GM23248 (cell line): Measurements from ENCODE around the gene STXBP4. TPM values are rescaled to one million over a fixed set of nuclear protein-coding genes. Genes with fewer than 3 reads are reported as not detected.

Source experiments
- DNase-seq: peaks from one replicate; pipeline ENCODE4 v3.0.0-alpha.2; 2015
- H2AFZ ChIP-seq: fragments of 200-600 bp; sonication (generic); 2 replicates; pipeline ENCODE4 v1.6.1; 2016; ENCODE audit warnings: antibody characterized with exemption
- H3F3A ChIP-seq: fragments of 200-600 bp; sonication (generic); 2 replicates; pipeline ENCODE4 v1.6.1; 2016; ENCODE audit warnings: mild to moderate bottlenecking, antibody characterized with exemption, mixed run types; ENCODE audit not compliant: insufficient read depth
- H3K27ac ChIP-seq: fragments of 200-600 bp; sonication (generic); 2 replicates; pipeline ENCODE4 v1.5.1; 2016; ENCODE audit warnings: mild to moderate bottlenecking
- H3K27me3 ChIP-seq: fragments of 200-600 bp; sonication (generic); replicated peaks from 2 replicates; pipeline ENCODE4 v1.6.1; 2016; ENCODE audit warnings: mild to moderate bottlenecking; ENCODE audit not compliant: insufficient read depth
- H3K36me3 ChIP-seq: fragments of 200-600 bp; sonication (generic); 2 replicates; pipeline ENCODE4 v1.6.1; 2016; ENCODE audit warnings: low read depth, mild to moderate bottlenecking
- H3K4me1 ChIP-seq: fragments of 200-600 bp; sonication (generic); 2 replicates; pipeline ENCODE4 v1.6.1; 2016; ENCODE audit warnings: mild to moderate bottlenecking; ENCODE audit not compliant: insufficient read depth
- H3K4me2 ChIP-seq: fragments of 200-600 bp; sonication (generic); one replicate; pipeline ENCODE4 v1.6.1; 2016; ENCODE audit warnings: mild to moderate bottlenecking; ENCODE audit not compliant: unreplicated experiment
- H3K4me3 ChIP-seq: fragments of 200-600 bp; sonication (generic); 2 replicates; pipeline ENCODE4 v1.5.1; 2016; ENCODE audit warnings: mild to moderate bottlenecking
- H3K79me2 ChIP-seq: fragments of 200-600 bp; sonication (generic); 2 replicates; pipeline ENCODE4 v1.6.1; 2016; ENCODE audit warnings: mild to moderate bottlenecking; ENCODE audit not compliant: insufficient read depth
- H3K9ac ChIP-seq: fragments of 200-600 bp; sonication (generic); 2 replicates; pipeline ENCODE4 v1.6.1; 2016; ENCODE audit warnings: mild to moderate bottlenecking
- H3K9me2 ChIP-seq: fragments of 200-600 bp; sonication (generic); 2 replicates; pipeline ENCODE4 v1.6.1; 2016; ENCODE audit warnings: mixed run types, mild to moderate bottlenecking, moderate library complexity; ENCODE audit not compliant: insufficient read depth
- H3K9me3 ChIP-seq: fragments of 200-600 bp; sonication (generic); one replicate; pipeline ENCODE4 v1.6.1; 2017; ENCODE audit warnings: low read depth
- H4K20me1 ChIP-seq: fragments of 200-600 bp; sonication (generic); 2 replicates; pipeline ENCODE4 v1.6.0; 2016; ENCODE audit not compliant: insufficient read depth
- EZH2 ChIP-seq: fragments of 200-600 bp; sonication (generic); IDR thresholded peaks from 2 replicates; pipeline ENCODE4 v1.6.1; 2018; ENCODE audit warnings: antibody characterized with exemption, mild to moderate bottlenecking; ENCODE audit not compliant: insufficient read depth, poor library complexity, severe bottlenecking
- EZH2phosphoT487 ChIP-seq: fragments of 200-600 bp; sonication (generic); IDR thresholded peaks from 2 replicates; pipeline ENCODE4 v1.6.1; 2018; ENCODE audit warnings: antibody characterized with exemption, moderate library complexity, mild to moderate bottlenecking, low read depth; ENCODE audit not compliant: insufficient read depth
- WGBS, 2 experiments: methylation state at CpG; one replicate each; pipeline ENCODE4 v1.1.6; 2015 to 2017; ENCODE audit warnings: low lambda C conversion rate in 2 of 2, low coverage in 1 of 2; ENCODE audit errors: missing lambda C conversion rate in 2 of 2; 5-methylcytosine and 5-hydroxymethylcytosine counted together
- in situ Hi-C: fragments of 300-500 bp; cut with MboI; formaldehyde crosslinking; loops from 2 replicates; pipeline ENCODE4 v1.15.0; 2020
- polyA plus RNA-seq: library from polyadenylated mRNA; unstranded; fragments of >200 nt; fragmentation: Nextera tagmentation; extraction: Ambion mirVana; gene quantifications from 2 replicates; pipeline ENCODE4 v1.2.1, GENCODE V29; 2016
- total RNA-seq: library from RNA; depleted of rRNA; stranded (reverse); fragments of >200 nt; shearing (Covaris generic); gene quantifications from 2 replicates; pipeline ENCODE4 v1.2.3, GENCODE V29; 2014

Gene STXBP4
- total and polyA plus RNA-seq, 2 experiments from 2014 or later: 5.9 to 8.7 TPM

DNA sequence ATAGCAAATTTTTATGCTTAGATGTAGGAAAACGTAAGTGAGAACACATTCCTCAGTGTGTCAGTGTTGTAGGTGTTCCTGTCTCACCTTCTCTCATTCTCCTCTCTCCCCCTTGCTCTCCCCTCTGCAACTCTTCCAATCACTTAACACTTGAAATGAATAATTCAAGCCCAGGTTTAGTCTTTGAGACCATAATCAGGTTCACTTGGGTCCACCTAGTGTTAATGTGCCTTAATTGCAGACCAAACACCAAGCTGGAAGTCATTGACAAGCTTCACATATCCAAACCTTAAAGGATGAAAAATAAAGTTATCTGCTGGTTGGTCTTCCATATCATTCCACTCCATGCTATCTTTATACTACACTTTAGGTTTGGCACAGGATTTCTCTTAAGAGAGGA, 37.0 kb downstream of the STXBP4 start:
- WGBS, 2 experiments: 86 to 97% methylated on average over 1 of the region's 1 CpG
- H3K79me2 ChIP-seq: no peaks in the 10 kb centered on the region
- in situ Hi-C loops: no loop called here
- peaks cover 8% of the 10 kb centered on the region; the same call in 1 of the 2 replicates for H3K36me3 ChIP-seq
- H3F3A ChIP-seq: no peaks in the 10 kb centered on the region
- TF ChIP-seq EZH2: no peak
- no peak for TF ChIP-seq EZH2phosphoT487
- no peak overlapping the region for H3K27ac ChIP-seq
- H2AFZ ChIP-seq: no peak overlapping the region
- no peaks in the 10 kb centered on the region for H3K9me3 ChIP-seq
- H3K9me2 ChIP-seq: no peaks in the 10 kb centered on the region
- H3K4me1 ChIP-seq: no peaks in the 10 kb centered on the region
- no peak overlapping the region for H3K9ac ChIP-seq
- H4K20me1 ChIP-seq: no peaks in the 10 kb centered on the region
- no peak overlapping the region for H3K4me3 ChIP-seq
- no peak overlapping the region for H3K4me2 ChIP-seq
- DNase-seq: peak; percentile 13
- no peaks in the 10 kb centered on the region for H3K27me3 ChIP-seq

DNA sequence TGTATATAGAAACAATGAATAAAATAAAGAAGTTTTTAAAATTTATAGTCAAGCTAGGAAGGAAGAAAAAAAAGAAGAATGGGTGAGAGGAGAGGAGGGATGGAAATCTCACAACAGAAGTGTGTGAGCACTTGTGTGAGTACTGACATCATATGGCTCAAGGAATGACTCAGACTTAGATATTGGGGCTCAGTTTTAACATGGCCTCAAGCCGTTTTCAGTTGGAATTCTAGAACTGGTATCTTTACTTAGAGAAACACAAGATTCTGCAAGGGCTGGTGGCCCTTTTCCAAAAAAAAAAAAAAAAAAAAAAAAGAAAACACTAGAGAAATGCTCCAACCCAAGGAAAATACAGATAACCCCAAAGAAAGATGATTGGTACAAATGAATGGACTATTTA, 55.1 kb downstream of the STXBP4 start:
- H3K9me2 ChIP-seq: no peaks in the 10 kb centered on the region
- no peak overlapping the region for H3K27ac ChIP-seq
- no peaks in the 10 kb centered on the region for H3K36me3 ChIP-seq
- H3K9me3 ChIP-seq: no peaks in the 10 kb centered on the region
- H2AFZ ChIP-seq: no peak overlapping the region
- H3K4me1 ChIP-seq: no peaks in the 10 kb centered on the region
- no peak overlapping the region for H3K9ac ChIP-seq
- no peak for TF ChIP-seq EZH2
- no peak for TF ChIP-seq EZH2phosphoT487
- H3F3A ChIP-seq: no peaks in the 10 kb centered on the region
- H3K4me2 ChIP-seq: no peak overlapping the region
- WGBS, 2 experiments: 40 to 58% methylated on average over 1 of the region's 1 CpG
- in situ Hi-C loops: no loop called here
- H3K79me2 ChIP-seq: no peaks in the 10 kb centered on the region
- H3K4me3 ChIP-seq: no peak overlapping the region
- no peaks in the 10 kb centered on the region for H4K20me1 ChIP-seq
- DNase-seq: no peak
- no peaks in the 10 kb centered on the region for H3K27me3 ChIP-seq

DNA sequence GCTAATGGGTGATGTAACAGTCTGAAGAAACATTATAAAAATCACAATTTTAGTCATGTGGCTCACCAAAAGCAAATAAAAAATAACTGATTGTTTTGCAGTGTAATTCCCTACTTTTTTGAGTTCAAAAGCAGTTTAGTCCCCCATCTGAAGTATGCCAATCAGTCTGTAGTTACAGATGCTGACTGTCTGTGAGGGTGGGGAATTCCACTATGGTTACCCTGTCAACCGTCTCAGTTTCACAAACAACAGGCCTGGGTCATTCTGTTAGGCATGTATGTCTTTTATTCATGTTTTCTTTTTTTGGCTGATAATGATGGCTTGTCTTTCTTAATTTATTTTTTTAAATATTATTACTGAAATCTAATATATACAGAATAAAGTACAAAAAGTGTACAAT, 69.3 kb downstream of the STXBP4 start:
- DNase-seq: no peak
- H3K4me1 ChIP-seq: no peaks in the 10 kb centered on the region
- H3K79me2 ChIP-seq: no peaks in the 10 kb centered on the region
- no peaks in the 10 kb centered on the region for H3K36me3 ChIP-seq
- TF ChIP-seq EZH2: no peak
- TF ChIP-seq EZH2phosphoT487: no peak
- H4K20me1 ChIP-seq: no peaks in the 10 kb centered on the region
- in situ Hi-C loops: no loop called here
- no peak overlapping the region for H3K4me2 ChIP-seq
- no peaks in the 10 kb centered on the region for H3K9me2 ChIP-seq
- no peaks in the 10 kb centered on the region for H3K9me3 ChIP-seq
- no peak overlapping the region for H3K27ac ChIP-seq
- 19 to 29% methylated on average over 1 of the region's 1 CpG for WGBS, 2 experiments
- no peak overlapping the region for H3K9ac ChIP-seq
- no peak overlapping the region for H2AFZ ChIP-seq
- H3K27me3 ChIP-seq: no peaks in the 10 kb centered on the region
- no peaks in the 10 kb centered on the region for H3F3A ChIP-seq
- no peak overlapping the region for H3K4me3 ChIP-seq

DNA sequence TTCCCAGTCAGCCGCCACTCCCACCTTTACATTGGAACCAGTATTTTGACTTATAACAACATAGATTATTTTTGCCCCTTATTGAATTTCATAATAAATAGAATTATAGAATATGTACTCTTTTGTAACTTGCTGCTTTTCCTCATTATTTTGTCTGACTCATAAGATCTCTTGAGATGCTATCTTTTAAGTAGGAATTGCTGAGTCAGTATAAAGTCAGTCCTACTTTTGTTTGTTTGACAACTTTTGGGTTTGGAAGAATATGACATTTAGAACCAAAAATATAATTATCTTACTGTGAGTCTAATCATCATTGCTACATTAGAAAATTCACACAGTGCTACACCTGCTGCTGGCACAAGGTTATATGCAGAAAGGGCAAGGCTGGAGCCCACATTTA, 69.7 kb downstream of the STXBP4 start:
- WGBS, 2 experiments: 94 to 96% methylated on average over 1 of the region's 1 CpG
- Histone ChIP-seq H3F3A (no peaks in the 10 kb centered on the region), H3K27ac (no peak overlapping the region), H3K36me3 (no peaks in the 10 kb centered on the region), H3K9ac (no peak overlapping the region), H3K9me2 (no peaks in the 10 kb centered on the region), H3K27me3 (no peaks in the 10 kb centered on the region), H3K4me3 (no peak overlapping the region), H2AFZ (no peak overlapping the region), H3K4me2 (no peak overlapping the region), H3K9me3 (no peaks in the 10 kb centered on the region), H3K4me1 (no peaks in the 10 kb centered on the region), H3K79me2 (no peaks in the 10 kb centered on the region), H4K20me1 (no peaks in the 10 kb centered on the region)
- TF ChIP-seq EZH2 (no peak), EZH2phosphoT487 (no peak)
- DNase-seq: peak; percentile 1
- in situ Hi-C loops: no loop called here

DNA sequence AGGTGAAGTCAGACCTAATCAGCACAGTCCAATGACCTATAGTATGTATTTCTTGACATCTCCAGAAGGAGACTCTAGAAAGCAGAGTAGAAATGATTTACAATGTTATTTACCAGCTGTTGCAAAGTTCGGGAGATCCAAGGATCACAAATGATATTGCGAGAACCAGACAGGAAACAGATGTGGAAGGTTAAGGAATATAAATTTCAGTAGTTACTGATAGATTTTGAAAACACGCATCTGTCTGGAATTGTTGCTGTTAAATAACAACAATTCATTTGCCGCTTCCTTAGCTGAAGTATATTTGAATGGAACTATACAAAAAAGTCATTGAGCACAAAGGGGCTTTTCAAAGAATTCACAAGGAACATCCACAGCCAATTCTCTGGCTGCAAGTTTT, 72.0 kb downstream of the STXBP4 start:
- Histone ChIP-seq H3K27ac (no peak overlapping the region), H3K9ac (no peak overlapping the region), H3K79me2 (no peaks in the 10 kb centered on the region), H3K4me2 (no peak overlapping the region), H3K4me3 (no peak overlapping the region), H3K9me2 (no peaks in the 10 kb centered on the region), H3F3A (no peaks in the 10 kb centered on the region), H3K27me3 (no peaks in the 10 kb centered on the region), H3K4me1 (no peaks in the 10 kb centered on the region), H3K9me3 (no peaks in the 10 kb centered on the region), H3K36me3 (no peaks in the 10 kb centered on the region), H2AFZ (no peak overlapping the region), H4K20me1 (no peaks in the 10 kb centered on the region)
- TF ChIP-seq EZH2phosphoT487 (no peak), EZH2 (no peak)
- in situ Hi-C loops: no loop called here
- no peak for DNase-seq
- 44 to 52% methylated on average over 4 of the region's 4 CpGs for WGBS, 2 experiments
